ENCODE data around the gene OR2Y1. TPM values are rescaled to one million over a fixed set of nuclear protein-coding genes. Genes with fewer than 3 reads are reported as not detected.

The OR2Y1 gene
- total and polyA plus RNA-seq, 2 of the 4 experiments (the other 2 are of a cell fraction): not detected

DNA sequence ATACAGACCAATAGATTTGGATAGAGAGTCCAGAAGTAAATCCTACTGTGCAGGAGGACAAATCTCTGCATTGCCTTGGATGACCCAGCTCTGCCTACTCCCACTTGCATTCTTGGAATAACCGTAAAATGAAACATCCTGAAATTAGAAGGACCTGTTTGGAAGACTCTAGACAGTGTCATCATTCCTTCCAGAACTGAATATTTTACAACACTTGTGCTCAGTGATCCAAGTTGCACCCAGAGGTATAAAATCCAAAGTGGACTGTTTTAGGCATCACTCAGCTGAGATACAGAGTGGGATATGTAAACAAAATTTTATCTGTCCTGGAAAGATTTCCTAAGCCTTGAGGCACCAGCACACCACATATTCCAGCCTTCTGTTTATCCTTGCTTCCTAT, 43.7 kb downstream of the OR2Y1 start:
- no peak for TF ChIP-seq POLR2A (IDR thresholded peaks at IDR 0.05; ENCODE audit: low read depth, low read length)
- TF ChIP-seq, protein P1, sequence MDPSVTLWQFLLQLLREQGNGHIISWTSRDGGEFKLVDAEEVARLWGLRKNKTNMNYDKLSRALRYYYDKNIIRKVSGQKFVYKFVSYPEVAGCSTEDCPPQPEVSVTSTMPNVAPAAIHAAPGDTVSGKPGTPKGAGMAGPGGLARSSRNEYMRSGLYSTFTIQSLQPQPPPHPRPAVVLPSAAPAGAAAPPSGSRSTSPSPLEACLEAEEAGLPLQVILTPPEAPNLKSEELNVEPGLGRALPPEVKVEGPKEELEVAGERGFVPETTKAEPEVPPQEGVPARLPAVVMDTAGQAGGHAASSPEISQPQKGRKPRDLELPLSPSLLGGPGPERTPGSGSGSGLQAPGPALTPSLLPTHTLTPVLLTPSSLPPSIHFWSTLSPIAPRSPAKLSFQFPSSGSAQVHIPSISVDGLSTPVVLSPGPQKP (IDR thresholded peaks at IDR 0.05; ENCODE audit: borderline replicate concordance, low read depth, low read length): no peak
- TF ChIP-seq, protein P2, sequence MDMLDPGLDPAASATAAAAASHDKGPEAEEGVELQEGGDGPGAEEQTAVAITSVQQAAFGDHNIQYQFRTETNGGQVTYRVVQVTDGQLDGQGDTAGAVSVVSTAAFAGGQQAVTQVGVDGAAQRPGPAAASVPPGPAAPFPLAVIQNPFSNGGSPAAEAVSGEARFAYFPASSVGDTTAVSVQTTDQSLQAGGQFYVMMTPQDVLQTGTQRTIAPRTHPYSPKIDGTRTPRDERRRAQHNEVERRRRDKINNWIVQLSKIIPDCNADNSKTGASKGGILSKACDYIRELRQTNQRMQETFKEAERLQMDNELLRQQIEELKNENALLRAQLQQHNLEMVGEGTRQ (IDR thresholded peaks at IDR 0.05; ENCODE audit: low read depth, low read length): no peak
- TF ChIP-seq, protein P3, sequence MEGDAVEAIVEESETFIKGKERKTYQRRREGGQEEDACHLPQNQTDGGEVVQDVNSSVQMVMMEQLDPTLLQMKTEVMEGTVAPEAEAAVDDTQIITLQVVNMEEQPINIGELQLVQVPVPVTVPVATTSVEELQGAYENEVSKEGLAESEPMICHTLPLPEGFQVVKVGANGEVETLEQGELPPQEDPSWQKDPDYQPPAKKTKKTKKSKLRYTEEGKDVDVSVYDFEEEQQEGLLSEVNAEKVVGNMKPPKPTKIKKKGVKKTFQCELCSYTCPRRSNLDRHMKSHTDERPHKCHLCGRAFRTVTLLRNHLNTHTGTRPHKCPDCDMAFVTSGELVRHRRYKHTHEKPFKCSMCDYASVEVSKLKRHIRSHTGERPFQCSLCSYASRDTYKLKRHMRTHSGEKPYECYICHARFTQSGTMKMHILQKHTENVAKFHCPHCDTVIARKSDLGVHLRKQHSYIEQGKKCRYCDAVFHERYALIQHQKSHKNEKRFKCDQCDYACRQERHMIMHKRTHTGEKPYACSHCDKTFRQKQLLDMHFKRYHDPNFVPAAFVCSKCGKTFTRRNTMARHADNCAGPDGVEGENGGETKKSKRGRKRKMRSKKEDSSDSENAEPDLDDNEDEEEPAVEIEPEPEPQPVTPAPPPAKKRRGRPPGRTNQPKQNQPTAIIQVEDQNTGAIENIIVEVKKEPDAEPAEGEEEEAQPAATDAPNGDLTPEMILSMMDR (conservative IDR thresholded peaks at IDR 0.05; ENCODE audit: low read depth, low read length): no peak
- no peak for TF ChIP-seq RAD21 (IDR thresholded peaks at IDR 0.05; ENCODE audit: low read length)
- TF ChIP-seq SMC3 (IDR thresholded peaks at IDR 0.05; ENCODE audit: low read depth, low read length): no peak
- no peak for TF ChIP-seq CHD1 (IDR thresholded peaks at IDR 0.05; ENCODE audit: low read depth, low read length)
- no peak for TF ChIP-seq FOS (IDR thresholded peaks at IDR 0.05; ENCODE audit: low read depth, low read length)
- no peak for TF ChIP-seq CEBPB (IDR thresholded peaks at IDR 0.05; ENCODE audit: low read depth, low read length)
- no peak for TF ChIP-seq MAZ (IDR thresholded peaks at IDR 0.05; ENCODE audit: borderline replicate concordance, low read depth, low read length)
- no peak for TF ChIP-seq MXI1 (IDR thresholded peaks at IDR 0.05; ENCODE audit: borderline replicate concordance, low read depth, low read length)
- no peak for TF ChIP-seq RCOR1 (IDR thresholded peaks at IDR 0.05; ENCODE audit: insufficient replicate concordance, low read length)
- no peak for TF ChIP-seq NFE2L2 (IDR thresholded peaks at IDR 0.05; ENCODE audit: low read depth, low read length)
- TF ChIP-seq RFX5 (IDR thresholded peaks at IDR 0.05; ENCODE audit: low read depth, low read length): no peak
- TF ChIP-seq BHLHE40 (IDR thresholded peaks at IDR 0.05; ENCODE audit: low read depth, low read length): no peak
- TF ChIP-seq MAFK (IDR thresholded peaks at IDR 0.05; ENCODE audit: low read depth, low read length): no peak
- Histone ChIP-seq H3K4me2 (ENCODE audit: low read depth, low read length) (no peak overlapping the region), H3K4ac (ENCODE audit: low read depth, low read length) (no peak overlapping the region), H3K4me1 (ENCODE audit: control insufficient read depth, insufficient read depth, low read length) (no peaks in the 10 kb centered on the region), H4K8ac (ENCODE audit: low read depth in 2 of 2, low read length in 2 of 2) (no peak overlapping the region), H3K36me3 (ENCODE audit: control insufficient read depth, insufficient read depth, low read length) (no peaks in the 10 kb centered on the region), H3K56ac (ENCODE audit: extremely low read depth, insufficient read depth, low read length) (no peak overlapping the region), H2BK15ac (ENCODE audit: low read depth, low read length) (no peak overlapping the region), H3K9me3 (ENCODE audit: control insufficient read depth, insufficient read depth, low read length) (no peaks in the 10 kb centered on the region), H3K9ac (ENCODE audit: low read depth, low read length) (no peak overlapping the region), H3K4me3 (ENCODE audit: insufficient read depth, low read depth, low read length) (no peak overlapping the region), H2BK5ac (ENCODE audit: low read depth, low read length, poor library complexity, severe bottlenecking) (no peak overlapping the region), H3K23ac (ENCODE audit: low read depth, low read length) (no peak overlapping the region), H3K14ac (replicated peaks; ENCODE audit: low read depth, low read length) (no peak overlapping the region), H3K27me3 (ENCODE audit: control insufficient read depth, insufficient read depth, low read length) (peaks cover 2% of the 10 kb centered on the region; the same call in 1 of the 2 replicates), H3K27ac (ENCODE audit: insufficient read depth, low read length) (no peak overlapping the region), H4K5ac (ENCODE audit: low read depth, low read length) (no peak overlapping the region), H2BK20ac (ENCODE audit: low read depth, low read length) (no peak overlapping the region), H4K91ac (ENCODE audit: insufficient read depth, low read depth, low read length) (no peak overlapping the region), H2BK120ac (ENCODE audit: low read depth, low read length) (no peak overlapping the region), H3K79me1 (ENCODE audit: low read depth in 1 of 2, low read length in 2 of 2) (no peaks in the 10 kb centered on the region), H2AK5ac (ENCODE audit: low read depth, low read length) (no peak overlapping the region), H2AFZ (replicated peaks; ENCODE audit: low read length, poor library complexity) (no peak overlapping the region), H3K18ac (ENCODE audit: low read depth, low read length) (no peak overlapping the region), H4K20me1 (ENCODE audit: insufficient read depth, low read length) (no peaks in the 10 kb centered on the region), H2AK9ac (replicated peaks; ENCODE audit: low read depth, low read length, poor library complexity) (no peak overlapping the region), H3K9me1 (ENCODE audit: insufficient read depth, low read length) (no peaks in the 10 kb centered on the region)
- no peak for ATAC-seq (ENCODE audit: low read depth)
- DNase-seq: no peak
- in situ Hi-C loops (cut with MboI; ENCODE audit: low sequenced_read_pairs) (no loop called here), dilution Hi-C loops (cut with HindIII; ENCODE audit: low sequenced_read_pairs, unreplicated experiment) (no loop called here), intact Hi-C loops (cut with micrococcal nuclease) (no loop called here)
- WGBS, 2 experiments (ENCODE audit: extremely low coverage in 2 of 2, insufficient read length in 1 of 2): no CpG with 5 or more reads among the region's 1 CpG
- ChIA-PET POLR2A (ENCODE audit: unreplicated experiment) (no interaction called here), CTCF (no interaction called here)
- BruUV-seq (replicated peaks): no TSS peak
